Measurements from ENCODE around the gene GUCY2D. TPM values are rescaled to one million over a fixed set of nuclear protein-coding genes. Genes with fewer than 3 reads are reported as not detected.
"Not testable (repeated sequence)": the region's sequence is repeated elsewhere in the genome, so short reads cannot be mapped to it uniquely, and the experiment has no call there.

GUCY2D gene
- total RNA-seq, 2 experiments from 2014 or later, result not detected

DNA sequence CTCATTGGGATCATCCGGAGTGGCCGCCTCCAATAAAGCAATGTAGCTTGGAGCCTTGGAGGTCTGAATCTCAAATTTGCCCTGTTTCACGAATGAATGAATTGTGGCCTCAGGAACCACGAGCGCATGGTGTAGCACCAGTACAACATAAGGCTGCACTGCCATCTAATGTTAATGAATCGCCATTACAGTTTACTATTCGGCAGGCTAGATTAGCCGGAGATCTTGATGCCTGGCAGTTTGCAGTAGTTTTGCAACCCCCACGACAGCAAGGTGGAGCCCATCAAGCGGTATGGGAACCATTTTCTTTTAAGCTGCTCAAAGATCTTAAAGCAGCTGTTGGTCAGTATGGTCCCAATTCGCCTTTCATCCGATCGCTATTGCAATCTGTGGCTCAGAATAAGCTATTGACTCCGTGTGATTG is 55.3 kb downstream of the GUCY2D start:
- ATAC-seq, result peak; percentile 80
- Mint-ChIP-seq H3K4me1 (ENCODE audit: low read depth) (peaks cover 15% of the 10 kb centered on the region), H3K27me3 (peaks cover 39% of the 10 kb centered on the region), H3K9me3 (no peaks in the 10 kb centered on the region), H3K36me3 (ENCODE audit: low read depth) (no peaks in the 10 kb centered on the region), H3K27ac (no peak overlapping the region), H3K4me3 (no peak overlapping the region)
- ChIA-PET CTCF (interaction anchor here (0.7 to 12.6 kb wide), 41 partner anchors 8 to 315 kb away, joined by 3 to 360 read pairs (median 5); partner anchors contain the start of genes ALOX12B, ALOXE3 and CNTROB), POLR2A (interaction anchor here (1.1 to 1.9 kb wide), 5 partner anchors 10 to 142 kb away, joined by 3 to 6 read pairs (median 4); partner anchors contain the start of gene RNF227)
- TF ChIP-seq, protein P1, sequence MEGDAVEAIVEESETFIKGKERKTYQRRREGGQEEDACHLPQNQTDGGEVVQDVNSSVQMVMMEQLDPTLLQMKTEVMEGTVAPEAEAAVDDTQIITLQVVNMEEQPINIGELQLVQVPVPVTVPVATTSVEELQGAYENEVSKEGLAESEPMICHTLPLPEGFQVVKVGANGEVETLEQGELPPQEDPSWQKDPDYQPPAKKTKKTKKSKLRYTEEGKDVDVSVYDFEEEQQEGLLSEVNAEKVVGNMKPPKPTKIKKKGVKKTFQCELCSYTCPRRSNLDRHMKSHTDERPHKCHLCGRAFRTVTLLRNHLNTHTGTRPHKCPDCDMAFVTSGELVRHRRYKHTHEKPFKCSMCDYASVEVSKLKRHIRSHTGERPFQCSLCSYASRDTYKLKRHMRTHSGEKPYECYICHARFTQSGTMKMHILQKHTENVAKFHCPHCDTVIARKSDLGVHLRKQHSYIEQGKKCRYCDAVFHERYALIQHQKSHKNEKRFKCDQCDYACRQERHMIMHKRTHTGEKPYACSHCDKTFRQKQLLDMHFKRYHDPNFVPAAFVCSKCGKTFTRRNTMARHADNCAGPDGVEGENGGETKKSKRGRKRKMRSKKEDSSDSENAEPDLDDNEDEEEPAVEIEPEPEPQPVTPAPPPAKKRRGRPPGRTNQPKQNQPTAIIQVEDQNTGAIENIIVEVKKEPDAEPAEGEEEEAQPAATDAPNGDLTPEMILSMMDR (IDR thresholded peaks at IDR 0.05), result peak; percentile 74
- intact Hi-C loops (cut with micrococcal nuclease), result loop anchor here (5.0 kb wide), 3 partner anchors 40 to 145 kb away; no protein-coding TSS in a partner anchor
- DNase-seq, result peak; percentile 60

DNA sequence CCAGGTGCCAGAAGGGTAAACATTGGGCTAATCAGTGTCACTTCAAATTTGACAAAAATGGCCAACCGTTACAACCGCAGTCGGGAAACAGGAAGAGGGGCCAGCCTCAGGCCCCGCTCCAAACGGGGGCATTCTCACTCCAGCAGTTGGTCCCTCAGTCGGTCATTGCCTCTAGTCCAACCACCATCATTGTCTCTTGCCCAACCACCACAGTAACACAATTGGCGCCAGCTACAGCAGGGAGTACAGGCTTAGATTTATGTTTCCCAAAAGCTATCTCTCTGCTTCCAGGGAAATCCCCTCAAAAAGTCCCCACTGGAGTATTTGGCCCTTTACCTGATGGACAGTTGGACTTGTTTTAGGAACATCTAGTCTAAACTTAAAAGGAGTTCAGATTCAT is 56.7 kb downstream of the GUCY2D start:
- DNase-seq (no peak), ATAC-seq (no peak)
- Mint-ChIP-seq H3K27me3 (peaks cover 49% of the 10 kb centered on the region), H3K27ac (no peak overlapping the region), H3K4me1 (ENCODE audit: low read depth) (peaks cover 15% of the 10 kb centered on the region), H3K36me3 (ENCODE audit: low read depth) (no peaks in the 10 kb centered on the region), H3K4me3 (no peak overlapping the region), H3K9me3 (no peaks in the 10 kb centered on the region)
- ChIA-PET POLR2A (interaction anchor here (1.7 kb wide), 1 partner anchor 114 kb away, joined by 3 read pairs; no protein-coding TSS in a partner anchor), CTCF (interaction anchor here (1.3 to 12.6 kb wide), 16 partner anchors 15 to 316 kb away, joined by 4 to 360 read pairs (median 18); partner anchors contain the start of gene ALOXE3)
- TF ChIP-seq, protein P1 (IDR thresholded peaks at IDR 0.05), result no peak
- intact Hi-C loops (cut with micrococcal nuclease), result loop anchor here (5.0 kb wide), 3 partner anchors 42 to 147 kb away; no protein-coding TSS in a partner anchor

DNA sequence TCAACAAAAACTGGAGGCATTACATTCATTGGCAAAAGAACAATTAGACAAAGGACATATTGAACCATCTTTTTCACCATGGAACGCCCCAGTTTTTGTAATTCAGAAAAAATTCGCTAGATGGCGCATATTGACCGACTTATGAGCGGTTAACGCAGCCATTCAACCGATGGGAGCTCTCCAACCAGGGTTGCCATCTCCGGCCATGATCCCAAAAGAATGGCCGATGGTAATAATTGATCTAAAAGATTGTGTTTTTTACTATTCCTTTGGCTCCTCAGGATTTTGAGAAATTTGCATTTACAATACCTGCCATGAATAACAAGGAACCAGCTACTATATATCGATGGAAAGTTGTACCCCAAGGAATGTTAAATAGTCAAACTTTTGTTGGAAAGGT is 57.9 kb downstream of the GUCY2D start:
- H3K4me3 Mint-ChIP-seq, result no peak overlapping the region
- CTCF ChIA-PET, result interaction anchor here (0.6 to 12.6 kb wide), 53 partner anchors 9 to 725 kb away, joined by 3 to 360 read pairs (median 4); partner anchors contain the start of genes ALOXE3 and SLC25A35
- peak; percentile 72 for DNase-seq
- H3K9me3 Mint-ChIP-seq, result no peaks in the 10 kb centered on the region
- intact Hi-C loops (cut with micrococcal nuclease), result no loop called here
- H3K27me3 Mint-ChIP-seq, result peaks cover 51% of the 10 kb centered on the region
- peak; percentile 57 for ATAC-seq
- TF ChIP-seq, protein P1 (IDR thresholded peaks at IDR 0.05), result peak; percentile 91
- POLR2A ChIA-PET, result interaction anchor here (1.1 to 1.7 kb wide), 2 partner anchors 13 to 113 kb away, joined by 3 read pairs; no protein-coding TSS in a partner anchor
- H3K27ac Mint-ChIP-seq, result no peak overlapping the region
- H3K4me1 Mint-ChIP-seq (ENCODE audit: low read depth), result peaks cover 15% of the 10 kb centered on the region
- H3K36me3 Mint-ChIP-seq (ENCODE audit: low read depth), result no peaks in the 10 kb centered on the region

DNA sequence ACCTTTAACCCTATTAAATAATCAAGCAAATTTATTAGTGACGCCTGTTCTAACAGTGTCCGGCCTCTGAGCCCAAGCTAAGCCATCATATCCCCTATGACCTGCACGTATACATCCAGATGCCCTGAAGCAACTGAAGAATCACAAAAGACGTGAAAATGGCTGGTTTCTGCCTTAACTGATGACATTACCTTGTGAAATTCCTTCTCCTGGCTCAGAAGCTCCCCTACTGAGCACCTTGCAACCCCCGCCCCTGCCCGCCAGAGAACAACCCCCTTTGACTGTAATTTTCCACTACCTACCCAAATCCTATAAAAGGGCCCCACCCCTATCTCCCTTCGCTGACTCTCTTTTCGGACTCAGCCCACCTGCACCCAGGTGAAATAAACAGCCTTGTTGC is 59.4 kb downstream of the GUCY2D start:
- H3K4me3 Mint-ChIP-seq; H3K4me1 Mint-ChIP-seq (ENCODE audit: low read depth); H3K27ac Mint-ChIP-seq; intact Hi-C loops (cut with micrococcal nuclease); H3K36me3 Mint-ChIP-seq (ENCODE audit: low read depth); ATAC-seq; H3K9me3 Mint-ChIP-seq; DNase-seq: not testable (repeated sequence)
- POLR2A ChIA-PET, result interaction anchor here (0.9 kb wide), 1 partner anchor 8 kb away, joined by 4 read pairs; no protein-coding TSS in a partner anchor
- CTCF ChIA-PET, result interaction anchor here (0.8 to 12.6 kb wide), 19 partner anchors 12 to 404 kb away, joined by 3 to 360 read pairs (median 4); partner anchors contain the start of genes ALOX12B and ALOXE3
- H3K27me3 Mint-ChIP-seq, result peaks cover 50% of the 10 kb centered on the region

DNA sequence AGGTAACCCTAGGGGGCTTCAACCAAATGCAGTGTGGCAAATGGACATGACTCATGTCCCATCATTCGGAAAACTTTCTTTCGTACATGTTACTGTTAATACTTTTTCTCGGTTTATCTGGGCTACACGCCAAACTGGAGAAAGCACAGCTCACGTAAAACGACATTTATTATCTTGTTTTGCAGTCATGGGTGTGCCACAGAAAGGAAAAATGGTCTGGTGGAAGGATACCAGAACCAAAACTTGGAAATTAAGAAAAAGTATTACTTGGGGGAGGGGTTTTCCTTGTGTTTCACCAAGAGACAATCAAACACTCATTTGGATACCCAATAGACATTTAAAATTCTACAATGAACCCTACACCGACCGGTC is 60.0 kb downstream of the GUCY2D start:
- ChIA-PET POLR2A (interaction anchor here (0.6 to 0.9 kb wide), 2 partner anchors 8 to 58 kb away, joined by 3 to 4 read pairs; no protein-coding TSS in a partner anchor), CTCF (interaction anchor here (0.6 to 12.6 kb wide), 15 partner anchors 12 to 319 kb away, joined by 3 to 360 read pairs (median 3); partner anchors contain the start of genes ALOX12B and ALOXE3)
- ATAC-seq (no peak), DNase-seq (no peak)
- Mint-ChIP-seq H3K36me3 (ENCODE audit: low read depth) (no peaks in the 10 kb centered on the region), H3K27me3 (peaks cover 45% of the 10 kb centered on the region), H3K4me3 (no peak overlapping the region), H3K4me1 (ENCODE audit: low read depth) (peaks cover 5% of the 10 kb centered on the region), H3K27ac (no peak overlapping the region), H3K9me3 (no peaks in the 10 kb centered on the region)
- intact Hi-C loops (cut with micrococcal nuclease), result no loop called here
- TF ChIP-seq, protein P1 (IDR thresholded peaks at IDR 0.05), result no peak

All from activated CD8-positive, alpha-beta T cell treated with anti-CD3 and anti-CD28 coated beads for 36 hours (primary cell).